NCI-H187 (cell line): ENCODE measurements around the gene S100PBP.

Source experiments
- DNase-seq, 2 experiments: peaks; one replicate each; lab custom pipeline; 2025; lab: John Stamatoyannopoulos, UW

Gene S100PBP

GRCh38 chr1:32817159-32817814, at the start of gene S100PBP, which contains the start of gene YARS1:
TSS of gene S100PBP (plus strand) at chr1:32817653. CDS start at chr1:32826100, 8,447 bp downstream.
TSS of gene YARS1 (minus strand) at chr1:32817358. CDS start at chr1:32817244, 114 bp downstream.
- peak; percentile 97 to 98 for DNase-seq

- no peak for DNase-seq
Measured at GRCh38 chr1:32768110-32768850, 49.2 kb upstream of the S100PBP start.

- DNase-seq = no peak
Measured at GRCh38 chr1:32769524-32770220, 47.8 kb upstream of the S100PBP start.

GRCh38 chr1:32770221-32770731, 47.2 kb upstream of the S100PBP start:
- DNase-seq = no peak

GRCh38 chr1:32770741-32771548, 46.5 kb upstream of the S100PBP start:
- no peak for DNase-seq

- DNase-seq = no peak
Measured at GRCh38 chr1:32771561-32772280, 45.7 kb upstream of the S100PBP start.

GRCh38 chr1:32772281-32773017, 45.0 kb upstream of the S100PBP start:
- no peak for DNase-seq

GRCh38 chr1:32773018-32773763, 44.3 kb upstream of the S100PBP start:
- peak; percentile 50 to 65 for DNase-seq

GRCh38 chr1:32773764-32774463, 43.5 kb upstream of the S100PBP start:
- DNase-seq = no peak

GRCh38 chr1:32774464-32774808, 43.0 kb upstream of the S100PBP start:
- DNase-seq = no peak

GRCh38 chr1:32774950-32775634, 42.4 kb upstream of the S100PBP start:
- DNase-seq = no peak

GRCh38 chr1:32775640-32776337, 41.7 kb upstream of the S100PBP start:
- DNase-seq = no peak

- no peak for DNase-seq
Measured at GRCh38 chr1:32779242-32779641, 38.2 kb upstream of the S100PBP start.

GRCh38 chr1:32780005-32780404, 37.4 kb upstream of the S100PBP start:
- DNase-seq = no peak

- DNase-seq = no peak
Measured at GRCh38 chr1:32780628-32781234, 36.7 kb upstream of the S100PBP start.

- DNase-seq = no peak
Measured at GRCh38 chr1:32782086-32782485, 35.4 kb upstream of the S100PBP start.

- no peak for DNase-seq
Measured at GRCh38 chr1:32783851-32784250, 33.6 kb upstream of the S100PBP start.
